ENCODE data around the gene YJEFN3.

Gene YJEFN3

GRCh38 chr19:19498255-19498991, 30.3 kb upstream of the YJEFN3 start:
- DNase-seq = no peak

DNA sequence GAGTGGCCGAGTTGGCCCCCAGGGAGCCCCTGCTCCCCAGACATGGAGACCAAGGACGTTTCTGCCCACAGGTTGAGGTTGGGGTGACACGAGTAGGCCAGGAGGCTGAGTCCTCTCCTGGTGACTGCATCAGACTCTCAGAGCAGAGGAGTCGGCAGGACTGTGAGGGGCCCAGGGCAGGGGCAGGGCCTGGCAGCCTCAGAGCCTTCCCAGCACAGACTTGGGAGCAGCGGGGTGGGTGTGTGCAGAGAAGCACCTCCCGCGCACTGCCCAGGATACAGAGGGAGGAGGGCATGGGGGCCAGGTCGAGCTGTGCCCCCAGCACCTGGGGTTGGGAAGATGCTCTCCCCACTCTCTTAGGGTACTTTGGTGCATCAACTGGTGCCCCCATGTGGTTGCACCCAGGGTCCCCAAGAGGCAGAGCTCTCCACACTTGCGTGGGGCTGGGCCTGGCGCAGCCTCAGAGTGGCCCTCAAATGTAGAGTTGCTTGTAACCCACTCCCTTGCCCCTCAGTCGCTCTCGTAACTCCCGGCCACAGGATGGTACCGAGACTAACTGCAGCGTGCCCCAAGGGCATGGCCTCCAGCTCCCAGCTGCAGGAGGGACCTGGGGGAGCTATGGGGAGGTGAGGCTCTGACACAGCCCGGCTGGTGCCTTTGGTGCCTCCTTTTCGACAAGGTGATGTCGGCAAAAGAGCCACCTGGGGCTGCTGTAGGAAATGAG, 29.3 kb upstream of the YJEFN3 start:
- no peak for DNase-seq

DNA sequence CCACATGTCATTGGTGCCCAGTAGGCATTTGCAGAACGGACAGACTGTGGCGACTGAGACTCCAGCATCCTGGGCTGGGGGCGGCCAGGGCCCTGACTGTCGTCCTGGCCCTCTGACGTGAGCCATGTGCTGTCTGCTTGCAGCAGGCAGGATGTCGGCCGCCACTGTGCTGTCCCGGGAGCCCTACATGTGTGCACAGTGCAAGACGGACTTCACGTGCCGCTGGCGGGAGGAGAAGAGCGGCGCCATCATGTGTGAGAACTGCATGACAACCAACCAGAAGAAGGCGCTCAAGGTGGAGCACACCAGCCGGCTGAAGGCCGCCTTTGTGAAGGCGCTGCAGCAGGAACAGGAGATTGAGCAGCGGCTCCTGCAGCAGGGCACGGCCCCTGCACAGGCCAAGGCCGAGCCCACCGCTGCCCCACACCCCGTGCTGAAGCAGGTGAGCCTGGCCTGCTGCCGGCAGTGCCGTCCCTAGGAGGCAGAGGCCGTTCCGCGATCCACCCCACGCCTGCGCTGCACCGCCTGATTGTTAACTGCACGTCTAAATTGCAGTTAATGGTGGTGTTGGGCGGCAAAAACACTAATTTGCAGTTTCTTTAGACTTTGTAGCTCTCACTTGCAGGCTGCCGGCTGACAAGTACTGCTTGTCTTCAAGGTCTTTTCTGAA, 27.6 kb upstream of the YJEFN3 start:
- no peak for DNase-seq

DNA sequence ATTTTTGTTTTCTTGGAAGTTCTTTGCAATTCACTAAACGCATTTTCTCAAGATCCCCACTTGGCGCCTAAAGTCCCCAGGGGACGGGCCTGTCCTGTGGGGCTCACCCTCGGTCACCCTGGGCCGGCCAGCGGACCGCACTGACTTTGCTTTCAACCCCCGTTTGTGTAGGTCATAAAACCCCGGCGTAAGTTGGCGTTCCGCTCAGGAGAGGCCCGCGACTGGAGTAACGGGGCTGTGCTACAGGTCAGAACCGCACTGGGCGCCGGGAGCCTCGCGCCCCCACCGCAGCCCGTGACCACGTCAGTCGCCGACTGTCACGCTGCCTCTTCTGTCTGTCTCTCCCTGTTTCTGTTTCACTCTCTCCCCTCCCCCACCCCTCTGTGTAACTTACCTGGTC, 26.9 kb upstream of the YJEFN3 start:
- DNase-seq = no peak

- no peak for DNase-seq
These were observed 26.4 kb upstream of the YJEFN3 start for GRCh38 chr19:19502281-19502680.

DNA sequence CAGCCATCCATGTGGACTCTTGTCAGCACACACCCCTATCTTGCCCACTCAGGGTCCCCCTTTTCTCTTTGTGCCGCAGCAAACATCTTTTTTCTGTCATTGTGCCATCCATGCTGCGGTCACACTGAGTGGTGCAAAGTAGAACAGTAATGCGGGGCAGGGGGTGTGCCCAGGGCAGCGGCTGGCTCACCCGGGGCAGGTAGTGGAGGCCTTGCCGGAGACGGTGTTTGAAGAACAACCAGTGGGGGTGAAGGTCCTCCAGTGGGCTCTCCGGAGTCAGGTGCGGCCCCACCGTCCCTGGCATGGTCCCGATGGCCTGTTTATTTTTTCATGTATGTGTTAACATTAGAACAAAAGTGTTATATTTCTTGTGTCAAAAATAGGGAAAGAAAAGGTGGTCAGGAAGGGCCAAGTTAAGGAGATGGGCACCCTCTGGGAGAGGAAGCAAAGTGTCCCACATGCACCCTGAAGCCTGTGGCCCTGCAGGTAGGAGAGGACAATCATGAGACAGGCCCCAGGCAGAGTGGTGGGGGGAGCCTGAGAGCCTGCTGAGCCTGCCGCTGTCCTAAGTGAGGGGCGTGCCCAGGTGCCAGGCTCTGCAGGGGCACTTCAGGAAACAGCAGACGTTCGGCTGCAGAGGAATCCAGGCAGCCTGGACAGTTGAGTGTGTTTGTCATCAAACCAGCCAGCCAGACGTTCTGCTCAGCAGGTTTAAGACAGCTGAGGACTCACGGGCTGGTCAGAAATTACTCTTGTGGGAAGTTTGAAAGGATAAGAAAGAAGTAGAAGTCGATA, 25.7 kb upstream of the YJEFN3 start:
- no peak for DNase-seq

GRCh38 chr19:19504754-19505668, 23.7 kb upstream of the YJEFN3 start:
- no peak for DNase-seq

GRCh38 chr19:19505669-19506326, 22.9 kb upstream of the YJEFN3 start:
- no peak for DNase-seq

- DNase-seq = no peak
These were observed 22.1 kb upstream of the YJEFN3 start for GRCh38 chr19:19506592-19506991.

- DNase-seq = no peak
These were observed 21.4 kb upstream of the YJEFN3 start for GRCh38 chr19:19507354-19507753.

- DNase-seq = no peak
These were observed 20.5 kb upstream of the YJEFN3 start for GRCh38 chr19:19508217-19508616.

DNA sequence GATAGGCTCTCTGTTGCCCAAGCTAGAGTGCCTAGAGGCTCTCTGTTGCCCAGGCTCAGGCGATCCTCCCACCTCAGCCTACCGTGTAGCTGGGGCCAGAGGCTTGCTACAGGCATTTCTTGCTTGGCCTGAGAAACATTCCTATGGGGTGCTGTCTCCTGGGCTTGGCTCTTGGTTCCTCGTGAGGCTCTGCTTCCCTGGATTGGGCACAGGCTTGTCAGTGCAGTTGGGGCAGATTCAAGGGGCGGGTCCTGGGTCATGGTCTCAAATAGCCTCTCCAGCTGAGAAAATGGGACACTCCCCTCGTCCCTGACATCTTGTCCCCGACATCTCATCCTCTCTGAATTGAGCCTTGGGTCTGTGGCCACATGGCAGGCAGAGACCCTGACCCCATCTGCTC, 18.3 kb upstream of the YJEFN3 start:
- no peak for DNase-seq

GRCh38 chr19:19513682-19514081, 15.0 kb upstream of the YJEFN3 start:
- DNase-seq = no peak

GRCh38 chr19:19514215-19514657, 14.5 kb upstream of the YJEFN3 start:
- DNase-seq = peak in 4 of 14 donors; percentile 4 to 54 (median 32)

DNA sequence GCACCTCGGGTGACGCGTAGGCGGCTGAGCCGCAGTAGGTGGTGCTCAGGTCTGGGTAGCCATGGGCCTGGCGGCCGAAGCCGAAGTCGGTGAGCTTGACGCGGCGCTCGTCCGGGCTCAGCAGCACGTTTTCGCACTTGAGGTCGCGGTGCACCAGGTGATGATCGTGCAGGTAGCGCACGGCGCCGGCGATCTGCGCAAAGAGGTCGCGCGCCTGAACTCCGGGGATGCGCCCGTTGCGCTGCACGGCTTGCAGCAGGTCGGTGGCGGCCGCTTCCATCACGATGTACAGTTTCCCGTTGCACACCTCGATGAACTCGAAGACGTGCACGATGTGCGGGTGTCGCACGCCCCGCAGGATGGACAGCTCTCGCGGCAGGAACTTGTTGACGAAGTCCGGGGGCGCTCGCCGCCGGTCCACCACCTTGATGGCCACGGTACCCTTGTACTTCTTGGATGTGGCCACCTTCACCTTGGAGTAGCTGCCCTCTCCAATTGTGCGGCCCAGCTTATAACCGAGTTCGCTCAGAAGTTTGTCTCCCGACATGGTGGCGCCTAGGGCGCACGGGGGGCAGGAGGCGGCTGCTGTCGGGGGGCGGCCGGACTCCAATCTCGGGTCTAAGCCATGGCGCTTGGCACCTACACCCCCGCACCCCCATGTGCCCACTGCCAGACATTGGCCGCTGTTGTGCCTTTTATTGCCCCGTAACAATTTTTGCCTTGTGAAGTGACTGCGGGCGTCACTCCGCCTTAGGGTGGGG, 13.7 kb upstream of the YJEFN3 start, which contains the start of gene TSSK6:
Gene TSSK6, minus strand, starts transcription at position 668 of the 761 bp plus-strand sequence. Its CDS starts 121 bp downstream, at position 547.
- DNase-seq = no peak

GRCh38 chr19:19515642-19516519, 12.8 kb upstream of the YJEFN3 start, which contains the start of gene NDUFA13:
TSS of gene NDUFA13 (plus strand) at chr19:19516225. CDS start at chr19:19516239, 14 bp downstream.
- peak; percentile 19 to 91 (median 83) for DNase-seq

DNA sequence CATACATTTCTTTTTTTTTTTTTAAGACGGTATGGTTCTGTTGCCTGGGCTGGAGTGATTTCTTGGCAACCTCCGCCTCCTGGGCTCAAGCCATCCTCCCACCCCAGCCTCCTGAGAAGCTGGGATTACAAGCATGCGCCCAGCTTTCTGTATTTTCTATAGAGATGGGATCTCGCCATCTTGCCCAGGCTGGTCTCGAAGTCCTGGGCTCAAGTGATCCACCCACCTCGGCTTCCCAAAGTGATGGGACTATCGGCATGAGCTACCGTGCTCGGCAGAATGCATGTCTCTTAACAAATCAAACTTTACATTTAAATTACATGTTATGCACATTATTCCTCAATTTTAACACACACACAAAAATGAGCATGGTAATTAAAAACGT, 11.5 kb upstream of the YJEFN3 start:
- DNase-seq = no peak

DNA sequence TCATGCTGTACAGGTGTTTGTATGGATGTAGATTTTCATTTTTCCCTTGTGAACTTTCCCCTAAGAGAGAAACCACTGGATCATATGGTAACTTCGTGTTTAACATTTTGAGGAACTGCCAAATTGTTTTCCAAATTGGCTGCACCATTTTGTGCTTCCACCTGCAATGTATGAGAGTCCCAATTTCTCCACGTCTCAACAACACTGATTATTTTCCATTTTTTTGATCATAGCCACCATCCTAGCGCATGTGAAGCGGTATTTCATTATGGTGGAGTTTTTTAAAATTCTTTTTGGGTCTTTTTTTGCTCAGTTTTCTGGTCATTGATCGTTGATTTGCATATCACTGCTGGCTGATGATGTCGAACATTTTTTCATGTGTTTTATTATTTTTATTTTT, 7.7 kb upstream of the YJEFN3 start:
- no peak for DNase-seq

DNA sequence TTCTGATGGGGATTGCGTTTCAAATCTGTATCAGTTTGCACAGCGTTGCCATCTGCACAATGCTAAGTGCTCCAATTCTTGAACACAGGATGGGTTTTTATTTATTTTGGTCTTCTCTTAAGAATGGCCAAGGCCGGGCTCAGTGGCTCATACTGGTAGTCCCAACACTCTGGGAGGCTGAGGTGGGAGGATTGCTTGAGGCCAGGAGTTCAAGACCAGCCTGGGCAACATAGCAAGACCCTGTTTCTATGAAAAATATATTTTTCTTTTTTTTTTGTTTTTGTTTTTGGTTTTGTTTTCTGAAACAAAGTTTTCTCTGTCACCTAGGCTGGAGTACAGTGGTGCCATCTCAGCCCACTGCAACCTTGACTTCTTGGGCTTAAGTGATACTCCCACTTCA, 5.5 kb upstream of the YJEFN3 start:
- DNase-seq = no peak

Measured in C1 segment of cervical spinal cord (tissue), 14 donors.